Ovary (tissue), 3 donors: ENCODE measurements around the gene MRAP2.

Experiments used
- CTCF ChIP-seq, 3 donors: fragments of 450-650 bp in 2 of 3; fragments of 200-600 bp in 1 of 3; IDR thresholded peaks; one replicate each; pipeline versions ENCODE4 v1.5.1 to v1.8.0; 2016 to 2022; ENCODE audit warnings: antibody characterized with exemption in 3 of 3, mild to moderate bottlenecking in 1 of 3
- POLR2A ChIP-seq: fragments of 450-650 bp; IDR thresholded peaks from one replicate; pipeline ENCODE4 v1.6.1; 2017; ENCODE audit warnings: antibody characterized with exemption, mild to moderate bottlenecking, moderate library complexity
- donor health status: DM: no; HTN: no; CAD: no.

DNA sequence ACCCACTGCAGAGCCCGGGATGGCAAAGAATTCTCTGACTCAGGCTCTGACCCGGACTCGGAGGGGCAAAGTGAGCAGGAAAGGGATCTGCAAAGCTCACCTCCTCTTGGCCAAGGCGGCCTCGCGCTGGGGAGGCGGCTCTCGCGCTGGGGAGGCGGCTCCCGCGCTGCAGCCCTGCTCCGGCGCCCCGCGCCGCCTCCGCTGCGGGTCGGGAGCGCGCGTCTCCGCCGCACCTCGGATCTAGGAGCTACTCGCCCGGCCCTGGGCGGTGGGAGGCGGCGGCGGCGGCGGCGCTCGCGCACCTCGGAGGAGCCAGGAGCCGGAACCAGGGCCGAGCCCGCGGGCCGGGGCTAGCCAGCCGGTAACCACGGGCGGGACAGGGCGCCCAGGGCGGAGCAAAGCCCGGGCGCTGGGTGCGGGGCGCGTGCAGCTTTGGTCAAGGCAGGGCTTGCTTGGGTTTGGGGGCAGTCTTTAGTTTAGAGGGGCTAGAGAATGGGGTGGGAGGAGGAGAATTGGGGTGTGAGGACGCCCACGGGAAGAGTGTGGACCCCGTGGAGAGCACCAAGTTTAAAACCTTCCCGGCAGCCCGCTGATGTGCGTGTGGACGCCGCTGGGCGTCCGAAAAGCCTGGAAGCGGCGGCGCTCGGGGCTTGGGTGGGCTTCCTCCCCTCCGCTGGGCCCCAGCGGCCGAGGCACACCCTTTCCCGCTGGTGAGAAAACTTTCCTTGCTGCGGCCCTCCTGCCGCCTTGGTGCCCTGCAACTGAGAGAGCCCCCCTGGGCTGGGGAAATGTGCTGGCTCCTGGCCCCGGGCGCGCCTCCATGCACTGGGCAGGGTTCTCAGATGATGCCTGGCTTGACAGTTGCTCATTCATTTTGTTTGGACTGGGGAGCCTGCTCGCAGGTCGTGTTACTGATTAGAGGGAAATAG, at the start of gene MRAP2:
- TF ChIP-seq POLR2A (no peak), CTCF (IDR thresholded peaks at IDR 0.05) (no peak)
